CD4-positive, alpha-beta T cell treated with Interleukin-15 for 4 hours (primary cell): ENCODE data around the gene ZCCHC14.

Source experiments
- DNase-seq: peaks from one replicate; pipeline ENCODE4 v3.0.0-alpha.2; 2020; ENCODE audit warnings: low spot score

The ZCCHC14 gene

DNA sequence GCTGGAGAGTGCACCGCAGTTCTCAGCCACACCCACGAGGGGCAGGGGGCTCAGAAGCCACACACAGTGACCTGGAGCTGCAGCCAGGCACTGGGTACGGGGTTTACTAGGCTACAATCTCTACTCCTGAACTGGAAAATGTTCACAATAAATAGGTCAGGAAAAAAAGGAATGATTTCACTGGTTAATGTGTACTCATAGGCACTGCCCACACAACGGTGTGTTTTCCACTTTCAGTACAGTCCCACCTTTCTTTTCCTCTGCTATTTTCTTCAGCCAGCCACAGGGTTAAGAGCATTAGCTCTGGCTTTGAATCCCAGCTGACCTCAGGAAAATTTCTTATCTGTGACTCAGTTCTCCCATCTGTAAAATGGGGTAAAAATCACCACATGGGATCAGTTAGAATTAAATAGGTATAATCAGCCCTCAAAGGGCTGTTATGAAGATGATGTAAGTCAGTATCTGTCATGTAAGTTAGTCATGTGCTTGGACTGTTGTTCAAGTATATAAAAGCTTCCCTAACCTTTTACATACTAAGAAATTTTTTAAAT lies 35.7 kb downstream of the ZCCHC14 start:
- DNase-seq: no peak

GRCh38 chr16:87454391-87454790 lies 38.4 kb downstream of the ZCCHC14 start:
- DNase-seq: no peak

- DNase-seq: no peak
Observed at GRCh38 chr16:87453326-87453725, 39.5 kb downstream of the ZCCHC14 start.

GRCh38 chr16:87451563-87452210 lies 41.1 kb downstream of the ZCCHC14 start:
- no peak for DNase-seq

DNA sequence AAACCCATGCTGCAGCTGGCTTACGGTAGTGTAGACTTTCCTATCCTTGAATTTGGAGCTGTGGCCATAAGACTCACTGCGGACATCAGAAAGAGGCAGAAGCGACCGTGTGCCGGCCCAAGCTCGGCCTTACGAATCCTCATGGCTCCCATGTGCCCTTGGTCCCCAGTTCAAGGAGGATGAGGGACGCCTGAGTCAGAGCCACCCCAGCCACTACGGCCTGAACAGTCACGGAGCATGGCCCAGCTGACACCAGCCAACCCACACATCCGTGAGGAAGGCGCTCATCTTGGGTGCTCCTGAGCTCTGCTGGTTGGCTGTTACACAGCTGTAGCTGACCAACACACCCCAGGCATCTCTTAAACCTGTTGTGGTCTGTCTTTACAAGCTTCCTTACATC lies 44.0 kb downstream of the ZCCHC14 start:
- no peak for DNase-seq

- DNase-seq: no peak
Observed at GRCh38 chr16:87447323-87447722, 45.5 kb downstream of the ZCCHC14 start.

DNA sequence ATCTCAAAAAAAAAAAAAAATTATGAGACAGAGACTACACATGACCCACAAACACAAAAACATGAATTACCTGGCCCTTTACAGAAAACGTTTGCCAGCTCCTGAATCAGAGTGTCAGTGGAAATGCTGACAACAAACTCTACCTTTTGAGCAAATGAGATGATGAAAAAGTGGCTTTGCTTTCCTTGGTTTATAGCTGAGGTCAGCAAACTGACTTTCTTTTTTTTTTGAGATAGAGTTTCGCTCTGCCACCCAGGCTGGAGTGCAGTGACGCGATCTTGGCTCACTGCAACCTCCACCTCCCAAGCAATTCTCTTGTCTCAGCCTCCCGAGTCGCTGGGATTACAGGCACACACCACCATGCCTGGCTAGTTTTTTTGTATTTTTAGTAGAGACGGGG lies 46.3 kb downstream of the ZCCHC14 start:
- DNase-seq: no peak

- no peak for DNase-seq
Observed at GRCh38 chr16:87445486-87445885, 47.3 kb downstream of the ZCCHC14 start.

DNA sequence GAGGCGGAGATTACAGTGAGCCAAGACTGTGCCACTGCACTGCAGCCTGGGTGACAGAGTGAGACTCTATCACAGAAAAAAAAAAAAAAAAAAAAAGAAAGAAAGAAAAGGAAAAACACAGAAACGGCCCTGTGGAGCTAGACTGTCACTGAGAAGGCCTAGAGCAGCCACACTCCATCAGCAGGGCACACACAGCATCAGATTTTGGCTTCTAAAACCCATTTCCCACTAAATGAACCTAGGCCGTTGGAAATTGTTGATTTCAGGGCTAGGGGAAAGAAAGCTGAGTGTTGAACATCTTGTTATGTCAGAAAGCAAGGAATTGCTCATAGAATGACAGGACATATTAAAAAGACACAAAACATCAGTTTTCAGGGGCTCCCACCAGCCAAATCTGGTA lies 48.9 kb downstream of the ZCCHC14 start:
- no peak for DNase-seq

- no peak for DNase-seq
Observed at GRCh38 chr16:87443016-87443415, 49.8 kb downstream of the ZCCHC14 start.

- DNase-seq: no peak
Observed at GRCh38 chr16:87442581-87442966, 50.2 kb downstream of the ZCCHC14 start.

GRCh38 chr16:87441886-87442580 lies 50.8 kb downstream of the ZCCHC14 start:
- DNase-seq: no peak

DNA sequence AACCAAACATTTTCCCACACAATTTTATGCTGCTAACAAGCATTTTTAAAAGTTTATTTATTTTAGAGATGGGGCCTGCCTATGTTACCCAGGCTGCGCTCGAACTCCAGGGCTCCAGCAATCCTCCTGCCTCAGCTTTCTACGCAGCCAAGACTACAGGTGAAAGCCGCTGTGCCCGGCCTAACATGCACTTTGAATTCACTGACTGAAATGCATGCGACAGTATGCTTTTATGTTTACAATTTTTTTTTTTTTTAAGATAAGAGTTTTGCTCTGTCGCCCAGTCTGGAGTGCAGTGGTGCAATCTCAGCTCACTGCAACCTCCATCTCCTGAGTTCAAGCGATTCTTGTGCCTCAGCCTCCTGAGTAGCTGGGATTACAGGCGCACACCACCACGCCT lies 52.9 kb downstream of the ZCCHC14 start:
- DNase-seq: no peak

- DNase-seq: no peak
Observed at GRCh38 chr16:87438611-87438985, 54.2 kb downstream of the ZCCHC14 start.

DNA sequence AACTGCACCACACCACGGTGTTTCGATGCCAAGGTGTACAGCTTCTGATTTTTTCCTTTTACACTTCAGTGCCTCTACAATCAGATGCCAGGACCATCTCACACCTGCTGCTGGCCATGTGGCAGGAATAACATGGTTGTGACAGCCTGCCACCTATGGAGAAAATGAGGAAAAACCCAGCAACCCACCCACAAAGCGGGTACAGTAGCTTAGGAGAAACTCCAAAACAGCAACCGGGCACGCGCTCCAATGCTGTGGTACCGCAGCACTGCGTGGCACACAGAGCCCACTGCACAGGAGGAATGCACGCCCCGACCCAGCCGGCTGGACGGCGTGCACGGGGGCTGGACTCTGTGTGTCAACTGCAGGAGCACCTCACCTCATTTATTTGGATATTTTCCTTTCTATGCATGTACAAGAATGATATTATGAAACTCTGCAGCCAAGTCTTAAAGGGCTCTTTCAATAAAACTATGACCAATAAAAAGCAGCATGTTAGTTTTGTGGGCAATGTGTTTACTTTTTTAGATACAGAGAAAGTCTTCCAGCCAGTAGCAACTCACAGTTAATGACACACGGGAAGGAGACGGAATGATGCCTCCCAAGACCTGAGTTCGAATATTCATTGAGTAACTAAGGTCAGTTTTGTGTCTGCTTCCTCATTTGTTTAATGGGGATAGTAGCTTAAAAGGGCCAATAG lies 54.8 kb downstream of the ZCCHC14 start:
- DNase-seq: no peak

GRCh38 chr16:87437327-87437726 lies 55.5 kb downstream of the ZCCHC14 start:
- DNase-seq: no peak

DNA sequence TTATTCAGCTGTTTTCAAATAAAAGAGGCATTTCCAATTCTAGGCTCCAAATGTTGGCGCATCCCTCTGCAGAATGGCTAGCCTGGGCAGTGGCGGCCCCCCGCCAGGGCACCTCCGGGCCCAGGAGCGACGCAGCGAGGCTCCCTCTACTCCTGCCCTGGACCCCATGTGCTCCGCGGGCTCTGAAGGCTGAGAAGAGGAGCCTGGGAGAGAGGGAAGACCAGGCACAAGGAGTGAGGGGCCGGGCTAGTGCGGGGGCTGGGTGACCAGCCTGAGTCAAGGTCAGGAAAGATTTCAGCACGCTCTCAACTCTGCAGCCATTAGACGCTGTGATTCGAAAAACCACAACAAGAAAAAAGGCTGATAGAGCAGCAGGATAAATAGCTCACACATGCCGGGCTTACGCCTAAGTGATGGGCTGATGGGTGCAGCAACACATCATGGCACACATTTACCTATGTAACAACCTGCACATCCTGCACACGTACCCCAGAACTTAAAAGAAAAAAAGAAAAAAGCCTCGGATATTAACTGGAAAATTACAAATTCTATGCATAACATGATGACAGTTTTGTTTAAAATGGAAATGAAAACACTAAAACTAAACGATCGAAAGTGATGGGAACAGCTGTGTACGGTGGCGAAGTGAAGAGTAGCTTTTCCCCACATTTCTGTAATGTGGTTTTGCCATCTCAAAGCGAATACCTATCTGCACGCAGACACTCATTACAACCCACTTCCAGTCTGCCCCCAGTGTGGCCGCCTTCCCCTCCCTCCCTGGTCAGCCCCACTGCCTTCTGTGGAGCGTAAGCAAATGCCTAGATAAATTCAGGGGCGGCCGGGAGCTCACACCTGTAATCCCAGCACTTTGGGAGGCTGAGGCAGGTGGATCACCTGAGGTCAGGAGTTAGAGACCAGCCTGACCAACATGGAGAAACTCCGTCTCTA lies 56.3 kb downstream of the ZCCHC14 start:
- DNase-seq: no peak

- no peak for DNase-seq
Observed at GRCh38 chr16:87435372-87436224, 57.2 kb downstream of the ZCCHC14 start.

GRCh38 chr16:87434146-87434667 lies 58.6 kb downstream of the ZCCHC14 start:
- DNase-seq: no peak

DNA sequence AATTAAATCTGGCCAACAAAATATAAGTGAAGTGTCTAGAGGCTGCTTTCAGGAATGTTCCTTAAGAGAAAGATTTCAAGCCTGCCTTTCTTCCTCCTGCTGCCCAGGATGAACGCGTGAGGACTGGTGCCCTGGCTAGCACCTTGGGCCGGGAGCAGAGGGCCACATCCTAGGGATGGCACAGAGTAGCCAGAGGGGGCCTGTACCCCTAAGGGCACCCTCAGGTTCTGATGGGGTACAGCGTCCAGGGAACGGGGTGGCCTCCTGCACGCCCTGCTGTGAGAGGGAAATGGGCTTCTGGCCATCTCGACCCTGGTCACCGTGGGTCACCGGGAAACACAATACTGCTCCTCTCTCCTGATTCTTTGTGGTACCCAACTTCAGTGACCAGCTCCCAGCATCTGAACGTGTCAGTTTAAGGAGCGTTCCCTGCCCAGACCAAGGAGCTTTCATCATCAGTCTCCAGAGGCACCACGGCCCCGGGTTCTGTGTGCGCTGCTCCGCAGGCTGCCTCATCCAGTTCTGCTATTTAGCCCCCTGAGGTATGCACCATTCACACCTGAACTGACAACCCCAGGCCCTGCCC lies 60.4 kb downstream of the ZCCHC14 start:
- no peak for DNase-seq
